ENCODE measurements around the gene KIAA0232. TPM values are rescaled to one million over a fixed set of nuclear protein-coding genes. Genes with fewer than 3 reads are reported as not detected.

Gene KIAA0232
- total and polyA plus RNA-seq, 8 donors, result 4.0 to 12.4 (median 8.8) TPM

DNA sequence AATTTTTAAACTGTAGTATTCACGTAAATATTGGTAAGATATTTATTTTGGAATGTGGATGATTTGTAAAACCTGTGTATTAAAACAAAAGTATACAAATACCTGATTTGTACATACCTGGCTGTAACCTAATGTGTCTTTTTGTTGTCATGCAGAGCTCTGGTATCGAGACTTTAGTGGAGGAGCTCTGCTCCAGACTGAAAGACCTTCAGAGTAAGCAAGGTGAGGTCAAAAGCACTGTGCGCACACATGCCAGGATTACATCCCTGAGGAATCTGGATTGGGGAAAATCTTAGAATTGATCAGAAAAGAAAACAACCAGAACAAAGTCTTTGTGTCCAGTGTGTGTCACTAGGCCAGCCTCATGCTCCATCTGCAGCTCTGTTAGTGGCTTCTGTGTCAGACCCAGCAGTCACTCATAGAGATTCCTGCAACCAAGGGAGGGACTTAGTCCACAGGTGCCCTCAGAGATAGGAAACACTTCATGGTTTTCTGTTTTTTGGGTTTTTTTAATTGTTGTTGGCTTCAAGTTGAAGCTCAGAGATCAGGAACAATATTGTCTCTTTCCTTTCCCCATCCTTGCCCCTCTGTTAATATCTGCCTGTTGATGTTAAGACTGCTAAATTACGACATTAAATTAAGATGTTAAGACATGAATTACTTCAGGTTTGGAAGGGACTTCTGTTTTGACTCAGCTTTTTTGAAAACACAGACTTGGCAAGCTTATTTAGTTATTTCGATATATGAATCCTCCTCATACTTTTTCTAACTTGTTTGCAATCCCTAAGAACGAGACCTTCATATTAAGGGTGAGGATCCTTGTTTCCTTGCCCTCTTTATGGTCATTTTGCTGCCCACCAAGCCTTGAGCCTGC, 74.7 kb downstream of the KIAA0232 start:
- Histone ChIP-seq H3K27ac (no peak overlapping the region), H3K27me3 (no peaks in the 10 kb centered on the region), H3K36me3 (peaks cover 0 to 33% (median 0%) of the 10 kb centered on the region in 3 donors), H3K4me3 (no peak overlapping the region), H3K9me3 (no peaks in the 10 kb centered on the region), H3K4me1 (peaks cover 0 to 10% (median 9%) of the 10 kb centered on the region in 3 donors)
- no peak for DNase-seq
- intact Hi-C loops (cut with DNase I), result no loop called here
- ATAC-seq, result no peak
- WGBS, 2 donors, result 91 to 92% methylated on average over 6 of the region's 6 CpGs
- TF ChIP-seq, protein P1, sequence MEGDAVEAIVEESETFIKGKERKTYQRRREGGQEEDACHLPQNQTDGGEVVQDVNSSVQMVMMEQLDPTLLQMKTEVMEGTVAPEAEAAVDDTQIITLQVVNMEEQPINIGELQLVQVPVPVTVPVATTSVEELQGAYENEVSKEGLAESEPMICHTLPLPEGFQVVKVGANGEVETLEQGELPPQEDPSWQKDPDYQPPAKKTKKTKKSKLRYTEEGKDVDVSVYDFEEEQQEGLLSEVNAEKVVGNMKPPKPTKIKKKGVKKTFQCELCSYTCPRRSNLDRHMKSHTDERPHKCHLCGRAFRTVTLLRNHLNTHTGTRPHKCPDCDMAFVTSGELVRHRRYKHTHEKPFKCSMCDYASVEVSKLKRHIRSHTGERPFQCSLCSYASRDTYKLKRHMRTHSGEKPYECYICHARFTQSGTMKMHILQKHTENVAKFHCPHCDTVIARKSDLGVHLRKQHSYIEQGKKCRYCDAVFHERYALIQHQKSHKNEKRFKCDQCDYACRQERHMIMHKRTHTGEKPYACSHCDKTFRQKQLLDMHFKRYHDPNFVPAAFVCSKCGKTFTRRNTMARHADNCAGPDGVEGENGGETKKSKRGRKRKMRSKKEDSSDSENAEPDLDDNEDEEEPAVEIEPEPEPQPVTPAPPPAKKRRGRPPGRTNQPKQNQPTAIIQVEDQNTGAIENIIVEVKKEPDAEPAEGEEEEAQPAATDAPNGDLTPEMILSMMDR (IDR thresholded peaks at IDR 0.05), result no peak
- no peak for FAIRE-seq

GRCh38 chr4:6858997-6859396, 76.5 kb downstream of the KIAA0232 start:
- Histone ChIP-seq H3K27me3 (no peaks in the 10 kb centered on the region), H3K4me1 (peaks cover 0 to 10% (median 9%) of the 10 kb centered on the region in 3 donors), H3K27ac (no peak overlapping the region), H3K9me3 (no peaks in the 10 kb centered on the region), H3K36me3 (peaks cover 0 to 41% (median 3%) of the 10 kb centered on the region in 3 donors), H3K4me3 (no peak overlapping the region)
- ATAC-seq (no peak), FAIRE-seq (no peak), DNase-seq (no peak)
- WGBS, 2 donors, result 79 to 87% methylated on average over 4 to 6 of the region's 6 CpGs
- intact Hi-C loops (cut with DNase I), result no loop called here
- TF ChIP-seq, protein P1 (IDR thresholded peaks at IDR 0.05), result no peak

- H3K27ac ChIP-seq, result no peak overlapping the region
- no peak for DNase-seq
- intact Hi-C loops (cut with DNase I), result no loop called here
- no peaks in the 10 kb centered on the region for H3K9me3 ChIP-seq
- 94 to 95% methylated on average over 1 of the region's 1 CpG for WGBS, 2 donors
- FAIRE-seq, result no peak
- H3K27me3 ChIP-seq, result no peaks in the 10 kb centered on the region
- H3K36me3 ChIP-seq, result peaks cover 0 to 46% (median 3%) of the 10 kb centered on the region in 3 donors
- TF ChIP-seq, protein P1 (IDR thresholded peaks at IDR 0.05), result no peak
- H3K4me1 ChIP-seq, result peaks cover 0 to 10% (median 9%) of the 10 kb centered on the region in 3 donors
- no peak overlapping the region for H3K4me3 ChIP-seq
- ATAC-seq, result peak in 2 of 4 donors; percentile 42 to 44
These were observed 77.0 kb downstream of the KIAA0232 start for GRCh38 chr4:6859543-6859942.

GRCh38 chr4:6868386-6868785, 85.9 kb downstream of the KIAA0232 start:
- no peak for ATAC-seq
- Histone ChIP-seq H3K27ac (no peak overlapping the region), H3K27me3 (no peaks in the 10 kb centered on the region), H3K4me3 (no peak overlapping the region), H3K9me3 (no peaks in the 10 kb centered on the region), H3K4me1 (no peaks in the 10 kb centered on the region), H3K36me3 (peaks cover 0 to 34% (median 4%) of the 10 kb centered on the region in 3 donors)
- intact Hi-C loops (cut with DNase I), result no loop called here
- FAIRE-seq, result no peak
- WGBS, 2 donors, result 95% methylated on average over 8 of the region's 8 CpGs
- TF ChIP-seq, protein P1 (IDR thresholded peaks at IDR 0.05), result no peak
- DNase-seq, result no peak

GRCh38 chr4:6869944-6870343, 87.4 kb downstream of the KIAA0232 start:
- DNase-seq (no peak), ATAC-seq (no peak), FAIRE-seq (no peak)
- Histone ChIP-seq H3K4me1 (no peaks in the 10 kb centered on the region), H3K27ac (no peak overlapping the region), H3K4me3 (no peak overlapping the region), H3K27me3 (no peaks in the 10 kb centered on the region), H3K36me3 (peaks cover 0 to 23% (median 4%) of the 10 kb centered on the region in 3 donors), H3K9me3 (no peaks in the 10 kb centered on the region)
- TF ChIP-seq, protein P1 (IDR thresholded peaks at IDR 0.05), result no peak
- intact Hi-C loops (cut with DNase I), result loop anchor here in 2 of 3 donors (5.0 to 10.0 kb wide), 2 partner anchors 145 to 148 kb away; no protein-coding TSS in a partner anchor
- 85 to 91% methylated on average over 2 of the region's 2 CpGs for WGBS, 2 donors
